ELF-1 (cell line): ENCODE measurements around the gene WDCP.
A peak's percentile ranks its signal among the peaks of the same experiment; 100 is the strongest.
"Not testable (repeated sequence)": the region's sequence is repeated elsewhere in the genome, so short reads cannot be mapped to it uniquely, and the experiment has no call there.

Experiments
- DNase-seq: peaks from one replicate; pipeline ENCODE4 v3.0.0-alpha.2; 2016; ENCODE audit warnings: low read depth, low spot score

The WDCP gene

GRCh38 chr2:24046930-24047702, at the start of gene WDCP:
TSS of gene WDCP (minus strand) at chr2:24047391. CDS start at chr2:24039494, 7,897 bp downstream.
- DNase-seq: peak; percentile 99

GRCh38 chr2:24095171-24095677, 48.0 kb upstream of the WDCP start:
- DNase-seq: peak; percentile 41

GRCh38 chr2:24093270-24093669, 46.1 kb upstream of the WDCP start:
- DNase-seq: not testable (repeated sequence)

- DNase-seq: no peak
Measured at GRCh38 chr2:24088821-24089359, 41.7 kb upstream of the WDCP start.

GRCh38 chr2:24087032-24087431, 39.8 kb upstream of the WDCP start:
- DNase-seq: no peak

- no peak for DNase-seq
Measured at GRCh38 chr2:24086241-24086640, 39.0 kb upstream of the WDCP start.

DNA sequence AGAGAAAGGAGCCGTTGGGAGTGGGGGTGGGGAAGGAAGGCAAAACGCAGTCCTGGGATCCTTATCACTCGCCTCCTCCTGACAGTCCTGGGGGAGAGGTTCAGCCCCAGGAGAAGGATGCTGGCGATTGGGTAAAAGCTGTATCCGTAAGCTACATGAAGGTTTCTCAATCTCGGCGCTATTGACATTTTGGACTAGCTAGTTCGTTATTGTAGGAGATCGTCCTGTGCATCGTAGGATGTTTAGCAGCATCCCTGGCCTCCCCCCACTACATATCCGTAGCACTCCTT, 38.0 kb upstream of the WDCP start:
- DNase-seq: no peak

GRCh38 chr2:24084386-24085199, 37.4 kb upstream of the WDCP start, which contains the start of gene TP53I3:
TSS of gene TP53I3 (minus strand) at chr2:24084834. CDS start at chr2:24084326, 508 bp downstream.
- DNase-seq: peak; percentile 98

- peak; percentile 94 for DNase-seq
Measured at GRCh38 chr2:24083567-24084385, 36.6 kb upstream of the WDCP start.

DNA sequence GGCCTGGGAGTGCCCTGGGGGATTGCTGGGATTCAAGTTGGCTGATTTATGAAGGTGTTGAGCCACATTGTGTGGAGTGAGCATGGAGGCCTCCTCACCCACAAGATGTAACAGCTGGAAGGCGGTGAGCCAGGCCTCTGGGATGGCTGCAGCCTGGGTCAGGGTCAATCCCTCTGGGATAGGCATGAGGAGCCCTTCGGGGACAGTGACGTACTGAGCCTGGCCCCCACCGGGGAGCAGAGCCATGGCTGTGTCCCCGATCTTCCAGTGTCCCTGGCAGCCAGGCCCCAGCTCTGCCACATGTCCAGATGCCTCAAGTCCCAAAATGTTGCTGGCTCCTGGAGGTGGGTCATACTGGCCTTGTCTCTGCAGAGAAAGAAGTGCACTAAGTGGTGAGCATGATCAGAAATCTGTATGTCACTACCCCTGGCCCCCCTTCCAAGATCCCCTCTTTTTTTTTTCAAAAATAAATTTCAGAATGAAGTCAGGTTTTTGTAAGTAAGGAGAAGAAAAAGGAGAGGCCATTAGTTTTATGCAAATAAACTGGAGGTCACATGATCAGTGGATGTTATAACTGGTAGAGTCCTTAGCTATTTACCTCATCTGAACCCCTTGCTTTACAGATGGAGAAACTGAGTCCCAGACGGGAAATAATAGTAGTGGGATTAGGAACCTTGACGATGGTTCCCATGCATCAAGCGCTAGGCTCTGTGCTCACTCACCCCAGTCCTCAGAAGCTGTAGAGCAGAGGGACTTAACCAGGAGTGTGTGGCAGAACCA, 35.8 kb upstream of the WDCP start:
- DNase-seq: no peak

GRCh38 chr2:24080701-24081100, 33.5 kb upstream of the WDCP start:
- no peak for DNase-seq

DNA sequence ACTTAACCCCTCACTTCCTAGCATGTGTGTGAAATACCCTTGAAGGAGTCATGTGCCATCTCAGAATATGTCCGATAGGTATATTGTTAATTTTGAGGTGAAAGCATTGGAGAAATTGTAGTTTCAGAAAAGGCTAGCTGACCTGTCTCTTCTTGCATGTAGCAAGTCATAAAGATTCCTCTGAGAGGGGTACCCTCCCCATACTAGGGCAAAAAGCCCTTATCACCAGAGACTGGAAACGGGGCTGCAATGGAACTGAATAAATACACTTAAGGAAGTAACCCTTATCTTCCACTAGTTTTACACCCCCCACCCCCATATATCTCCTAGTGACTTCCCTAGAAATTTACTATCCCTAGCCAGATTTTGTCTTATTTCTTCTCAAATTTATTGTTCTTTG, 30.7 kb upstream of the WDCP start:
- no peak for DNase-seq

GRCh38 chr2:24077535-24077877, 30.3 kb upstream of the WDCP start:
- DNase-seq: no peak

DNA sequence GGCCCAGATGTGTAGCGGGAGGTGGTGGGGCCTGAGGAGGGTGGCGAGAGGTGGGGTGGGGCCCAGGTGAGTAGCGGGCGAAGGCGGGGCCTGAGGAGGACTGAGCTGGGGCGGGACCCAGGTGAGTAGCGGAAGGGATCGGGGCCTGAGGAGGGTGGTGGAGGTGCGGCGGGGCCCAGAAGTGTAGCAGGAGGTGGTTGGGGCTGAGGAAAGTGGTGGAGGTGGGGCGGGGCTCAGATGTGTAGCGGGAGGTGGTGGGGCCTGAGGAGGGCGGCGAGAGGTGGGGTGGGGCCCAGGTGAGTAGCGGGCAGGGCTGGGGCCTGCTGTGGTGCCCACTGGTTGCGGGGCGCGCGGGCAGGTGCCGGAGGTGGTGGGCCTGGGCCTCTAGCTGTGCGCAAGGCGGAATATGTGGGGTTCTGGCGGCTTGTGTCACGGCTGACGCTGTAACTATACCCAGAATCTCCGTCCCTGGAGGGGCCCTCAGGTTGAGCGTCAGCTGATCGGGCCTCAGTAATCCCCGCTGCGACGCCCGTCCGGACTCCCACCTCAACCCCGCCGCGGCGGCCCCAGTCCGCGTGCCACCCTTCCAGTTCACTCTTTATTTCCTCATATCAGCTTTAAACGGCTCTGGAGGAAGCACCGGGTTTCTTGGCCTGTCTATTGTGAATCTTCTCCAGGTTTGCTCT, 29.8 kb upstream of the WDCP start:
- DNase-seq: peak; percentile 48

DNA sequence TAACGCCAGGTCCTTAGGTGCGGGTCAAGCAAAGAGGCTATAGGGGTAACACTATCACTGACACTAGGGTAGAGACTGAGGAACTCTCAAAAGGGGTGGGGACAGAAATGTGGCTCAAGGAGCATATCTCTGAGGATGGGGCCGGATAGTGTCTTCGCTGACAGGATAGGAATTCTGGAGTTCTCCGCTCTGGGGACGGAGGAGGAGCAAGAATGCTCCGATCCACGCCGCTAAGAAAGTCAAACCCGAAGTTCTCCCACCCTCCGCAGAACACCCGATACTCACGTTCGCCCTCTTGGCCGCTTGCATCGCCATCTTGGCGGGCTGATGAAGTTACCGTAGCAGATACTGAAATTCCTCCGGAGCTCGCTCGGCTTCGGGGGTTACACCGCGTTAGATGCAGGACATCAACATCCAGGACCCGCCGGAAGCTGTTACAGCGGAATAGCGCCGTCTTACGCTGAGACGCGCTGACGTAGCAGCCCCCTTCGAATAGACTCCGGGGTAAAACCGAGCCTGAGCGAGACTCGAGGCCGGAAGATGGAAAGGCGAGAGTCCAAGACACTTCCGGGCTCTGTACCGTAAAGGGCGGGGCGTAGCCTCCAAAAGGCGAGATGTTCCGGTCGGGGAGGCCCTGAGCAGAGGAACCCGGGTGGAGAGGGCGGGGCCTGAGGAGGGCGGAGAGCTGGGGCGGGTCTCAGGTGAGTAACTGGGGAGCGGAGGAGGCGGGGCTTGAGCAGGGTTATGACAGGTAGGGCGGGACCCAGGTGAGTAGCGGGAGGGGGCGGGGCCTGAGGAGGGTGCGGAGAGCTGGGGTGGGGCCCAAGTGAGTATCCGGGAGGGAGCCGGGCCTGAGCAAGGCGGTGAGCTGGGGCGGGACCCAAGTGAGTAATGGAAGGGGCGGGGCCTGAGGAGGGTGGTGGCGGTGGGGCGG, 29.0 kb upstream of the WDCP start, which contains the start of gene SF3B6:
TSS of gene SF3B6 (minus strand) at position 412 of the 934 bp plus-strand sequence. CDS start at position 315, 97 bp downstream.
- peak; percentile 99 for DNase-seq

- no peak for DNase-seq
Measured at GRCh38 chr2:24075259-24075658, 28.1 kb upstream of the WDCP start.

DNA sequence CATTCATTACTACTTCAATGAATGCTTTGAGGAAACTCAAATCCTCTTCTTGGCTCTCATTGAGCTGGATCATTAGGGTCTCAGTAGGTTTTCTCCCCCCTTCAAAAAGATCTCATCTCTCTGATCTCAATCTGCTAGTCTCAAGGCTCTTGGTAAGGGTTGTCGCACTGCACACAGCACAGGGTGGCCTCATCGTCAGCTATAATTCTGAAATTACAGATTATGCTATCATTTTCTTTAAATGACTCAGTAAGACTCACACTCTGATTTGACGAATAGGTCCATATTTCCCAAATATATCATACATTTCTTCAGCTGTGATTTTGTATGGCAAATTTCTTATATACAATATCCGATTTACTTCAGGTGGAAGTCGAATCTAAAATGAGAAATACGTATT, 26.6 kb upstream of the WDCP start:
- DNase-seq: no peak

GRCh38 chr2:24072259-24072658, 25.1 kb upstream of the WDCP start:
- no peak for DNase-seq

DNA sequence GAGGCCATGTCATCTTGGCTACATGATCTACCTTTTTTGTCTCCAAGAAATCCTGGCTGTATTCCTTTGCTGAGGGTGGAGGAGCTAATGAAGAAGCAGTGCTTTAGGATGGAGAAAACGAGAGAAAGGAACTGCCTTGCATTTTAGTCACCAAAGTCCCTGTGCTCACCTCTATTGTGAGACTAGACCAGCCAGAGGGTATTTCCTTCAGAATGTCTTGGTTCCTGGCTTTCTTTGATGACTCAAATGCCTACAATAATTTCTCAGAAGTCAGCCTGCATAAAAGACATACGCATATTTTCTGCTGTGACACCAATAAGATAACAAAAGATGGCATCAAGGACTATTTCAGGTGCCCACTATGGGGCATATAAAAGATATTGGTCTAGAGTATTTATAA, 18.1 kb upstream of the WDCP start:
- DNase-seq: no peak
